Neural progenitor cell (in vitro differentiated cells): Measurements from ENCODE around the gene PGP. TPM values are rescaled to one million over a fixed set of nuclear protein-coding genes. Genes with fewer than 3 reads are reported as not detected.

Source experiments
- DNase-seq: peaks from one replicate; pipeline ENCODE4 v3.0.0-alpha.2; 2016; ENCODE audit warnings: low spot score
- H2AFZ ChIP-seq: fragments of 200-600 bp; sonication (generic); replicated peaks from 2 replicates; pipeline ENCODE4 v1.6.1; 2016; ENCODE audit warnings: antibody characterized with exemption
- H3F3A ChIP-seq: fragments of 200-600 bp; sonication (generic); 2 replicates; pipeline ENCODE4 v1.6.1; 2016; ENCODE audit warnings: antibody characterized with exemption, low read depth
- H3K27ac ChIP-seq: fragments of 200-600 bp; sonication (generic); 2 replicates; pipeline ENCODE4 v1.5.1; 2016; ENCODE audit warnings: mild to moderate bottlenecking
- H3K27me3 ChIP-seq: fragments of 200-600 bp; sonication (generic); 2 replicates; pipeline ENCODE4 v1.6.1; 2016; ENCODE audit warnings: mild to moderate bottlenecking, moderate library complexity
- H3K36me3 ChIP-seq: fragments of 200-600 bp; sonication (generic); 2 replicates; pipeline ENCODE4 v1.5.1; 2016
- H3K4me1 ChIP-seq: fragments of 200-600 bp; sonication (generic); 2 replicates; pipeline ENCODE4 v1.6.1; 2016; ENCODE audit warnings: mixed run types
- H3K4me2 ChIP-seq: fragments of 200-600 bp; sonication (generic); 2 replicates; pipeline ENCODE4 v1.6.1; 2016
- H3K4me3 ChIP-seq: fragments of 200-600 bp; sonication (generic); 2 replicates; pipeline ENCODE4 v1.5.1; 2016
- H3K79me2 ChIP-seq: fragments of 200-600 bp; sonication (generic); 2 replicates; pipeline ENCODE4 v1.6.1; 2016; ENCODE audit warnings: low read depth
- H3K9ac ChIP-seq: fragments of 200-600 bp; sonication (generic); 2 replicates; pipeline ENCODE4 v1.6.1; 2016
- H3K9me3 ChIP-seq: fragments of 200-600 bp; sonication (generic); 2 replicates; pipeline ENCODE4 v1.5.1; 2016; ENCODE audit warnings: low read depth
- H4K20me1 ChIP-seq: fragments of 200-600 bp; sonication (generic); 2 replicates; pipeline ENCODE4 v1.6.1; 2016; ENCODE audit warnings: low read depth
- H3K27ac Mint-ChIP-seq: 3 replicates; pipeline ENCODE4 v1.8.0; 2021; ENCODE audit warnings: mixed read lengths
- H3K27me3 Mint-ChIP-seq: 2 replicates; pipeline ENCODE4 v1.8.0; 2022; ENCODE audit warnings: low read depth, mild to moderate bottlenecking, inconsistent platforms, moderate library complexity, mixed read lengths; ENCODE audit not compliant: insufficient read depth
- H3K36me3 Mint-ChIP-seq: 3 replicates; pipeline ENCODE4 v1.8.0; 2021; ENCODE audit warnings: mixed read lengths
- H3K4me1 Mint-ChIP-seq: 3 replicates; pipeline ENCODE4 v1.8.0; 2021; ENCODE audit warnings: mixed read lengths
- H3K4me3 Mint-ChIP-seq: 3 replicates; pipeline ENCODE4 v1.8.0; 2021; ENCODE audit warnings: mild to moderate bottlenecking, moderate library complexity, mixed read lengths
- H3K9me3 Mint-ChIP-seq: 3 replicates; pipeline ENCODE4 v1.8.0; 2020; ENCODE audit warnings: mixed read lengths
- CTCF ChIP-seq: fragments of 200-600 bp; sonication (generic); IDR thresholded peaks from 2 replicates; pipeline ENCODE4 v1.5.1; 2017; ENCODE audit warnings: antibody characterized with exemption, mild to moderate bottlenecking
- EZH2 ChIP-seq: fragments of 200-600 bp; sonication (generic); IDR thresholded peaks from 2 replicates; pipeline ENCODE4 v1.6.1; 2017; ENCODE audit warnings: antibody characterized with exemption, mild to moderate bottlenecking, moderate library complexity
- EZH2phosphoT487 ChIP-seq: fragments of 200-600 bp; sonication (generic); IDR thresholded peaks from 2 replicates; pipeline ENCODE4 v1.6.1; 2017; ENCODE audit warnings: antibody characterized with exemption
- total RNA-seq: library from RNA; depleted of rRNA; stranded (reverse); fragments of >200 nt; gene quantifications from 2 replicates; pipeline ENCODE4 v1.2.3, GENCODE V29; 2015; ENCODE audit warnings: low replicate concordance

PGP gene
- total RNA-seq, 1 donor from 2014 or later: 13.3 TPM

- no peak overlapping the region for H3K27ac ChIP-seq
- H3K9me3 ChIP-seq: no peaks in the 10 kb centered on the region
- no peaks in the 10 kb centered on the region for H3K36me3 ChIP-seq
- Mint-ChIP-seq H3K4me1 (no peaks in the 10 kb centered on the region), H3K9me3 (no peaks in the 10 kb centered on the region), H3K27ac (no peak overlapping the region), H3K4me3 (no peak overlapping the region), H3K27me3 (peaks cover 6% of the 10 kb centered on the region), H3K36me3 (peaks cover under 1% of the 10 kb centered on the region)
- DNase-seq: no peak
- H3F3A ChIP-seq: no peaks in the 10 kb centered on the region
- H3K79me2 ChIP-seq: no peaks in the 10 kb centered on the region
- H3K27me3 ChIP-seq: no peaks in the 10 kb centered on the region
- no peak overlapping the region for H3K4me2 ChIP-seq
- TF ChIP-seq CTCF (no peak), EZH2phosphoT487 (no peak), EZH2 (no peak)
- no peaks in the 10 kb centered on the region for H3K4me1 ChIP-seq
- no peak overlapping the region for H3K4me3 ChIP-seq
- H4K20me1 ChIP-seq: no peaks in the 10 kb centered on the region
- H3K9ac ChIP-seq: no peak overlapping the region
- H2AFZ ChIP-seq: no peak overlapping the region
Observed at GRCh38 chr16:2187212-2187611, 27.4 kb downstream of the PGP start.

GRCh38 chr16:2186505-2186904 is 28.1 kb downstream of the PGP start:
- H3K4me1 Mint-ChIP-seq: peaks cover 3% of the 10 kb centered on the region

GRCh38 chr16:2186064-2186463 is 28.6 kb downstream of the PGP start:
- no peak overlapping the region for H2AFZ ChIP-seq
- no peaks in the 10 kb centered on the region for H3K9me3 ChIP-seq
- no peaks in the 10 kb centered on the region for H3K27me3 ChIP-seq
- Mint-ChIP-seq H3K4me1 (peaks cover 3% of the 10 kb centered on the region), H3K36me3 (peaks cover 2% of the 10 kb centered on the region), H3K4me3 (no peak overlapping the region), H3K27ac (peak overlapping the region; percentile 74), H3K9me3 (no peaks in the 10 kb centered on the region), H3K27me3 (peaks cover 9% of the 10 kb centered on the region)
- H3F3A ChIP-seq: no peaks in the 10 kb centered on the region
- no peak overlapping the region for H3K27ac ChIP-seq
- H3K4me2 ChIP-seq: no peak overlapping the region
- no peaks in the 10 kb centered on the region for H3K36me3 ChIP-seq
- H4K20me1 ChIP-seq: no peaks in the 10 kb centered on the region
- no peak for TF ChIP-seq EZH2
- no peak for TF ChIP-seq EZH2phosphoT487
- TF ChIP-seq CTCF: no peak
- H3K9ac ChIP-seq: no peak overlapping the region
- DNase-seq: no peak
- H3K79me2 ChIP-seq: no peaks in the 10 kb centered on the region
- H3K4me1 ChIP-seq: no peaks in the 10 kb centered on the region
- no peak overlapping the region for H3K4me3 ChIP-seq

More at GRCh38 chr16:2186505-2186904, 28.1 kb downstream of the PGP start:
- H3K4me3 ChIP-seq: no peak overlapping the region
- H3K27me3 ChIP-seq: no peaks in the 10 kb centered on the region
- H3F3A ChIP-seq: no peaks in the 10 kb centered on the region
- H3K9me3 ChIP-seq: no peaks in the 10 kb centered on the region
- no peak for TF ChIP-seq CTCF
- TF ChIP-seq EZH2phosphoT487: no peak
- TF ChIP-seq EZH2: no peak
- no peaks in the 10 kb centered on the region for H3K4me1 ChIP-seq
- H3K9ac ChIP-seq: no peak overlapping the region
- peaks cover 9% of the 10 kb centered on the region for H3K27me3 Mint-ChIP-seq
- H3K79me2 ChIP-seq: no peaks in the 10 kb centered on the region
- no peak overlapping the region for H3K4me3 Mint-ChIP-seq
- no peaks in the 10 kb centered on the region for H4K20me1 ChIP-seq
- H2AFZ ChIP-seq: no peak overlapping the region
- peaks cover 2% of the 10 kb centered on the region for H3K36me3 Mint-ChIP-seq
- peak overlapping the region; percentile 74 for H3K27ac Mint-ChIP-seq
- no peak for DNase-seq
- no peak overlapping the region for H3K4me2 ChIP-seq
- H3K36me3 ChIP-seq: no peaks in the 10 kb centered on the region
- no peaks in the 10 kb centered on the region for H3K9me3 Mint-ChIP-seq
- H3K27ac ChIP-seq: no peak overlapping the region
